ENCODE measurements around the gene BTG4. TPM values are rescaled to one million over a fixed set of nuclear protein-coding genes. Genes with fewer than 3 reads are reported as not detected.

Gene BTG4
- total and polyA plus RNA-seq, 2 of the 8 experiments (the other 6 are each of a cell fraction or from before 2014, with no cell fraction given) = 0.06 TPM; not detected in 1

DNA sequence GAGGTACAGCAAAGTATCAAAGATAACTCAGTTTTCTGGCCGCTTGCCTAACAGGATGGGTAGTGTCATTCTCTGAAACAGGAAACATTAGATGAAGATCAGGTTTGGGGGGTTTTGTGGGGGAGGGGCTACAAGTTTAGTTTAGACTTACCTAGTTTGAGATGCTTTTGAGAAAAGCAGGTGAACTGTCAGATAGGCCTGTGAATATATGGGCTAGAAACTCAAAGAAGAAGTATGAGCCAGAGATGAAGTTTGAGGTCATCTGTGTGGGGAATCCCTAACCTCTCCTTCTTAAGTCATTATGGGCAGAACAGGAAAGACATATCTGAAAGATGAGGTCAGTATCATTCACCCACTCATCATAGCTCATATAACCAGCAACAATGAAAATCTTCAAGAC, 14.3 kb upstream of the BTG4 start (continued):
- TF ChIP-seq EZH2 (IDR thresholded peaks at IDR 0.05; ENCODE audit: low read depth, low read length, severe bottlenecking) = no peak

Data from H1 (cell line).